HT1080 (cell line): ENCODE data around the gene THEM5. TPM values are rescaled to one million over a fixed set of nuclear protein-coding genes. Genes with fewer than 3 reads are reported as not detected.

ENCODE experiments used
- DNase-seq: peaks from one replicate; pipeline ENCODE4 v3.0.0-alpha.2; 2015; ENCODE audit warnings: low read depth
- small RNA-seq: library from RNA; depleted of rRNA; stranded (forward); fragments of <200 nt; gene quantifications from one replicate; pipeline ENCODE3, GENCODE V24; 2014
- total RNA-seq: library from RNA; depleted of rRNA; stranded (reverse); fragments of >200 nt; shearing (Covaris generic); gene quantifications from 2 replicates; pipeline ENCODE4 v1.2.3, GENCODE V29; 2014; rRNA removed

The THEM5 gene
- total RNA-seq, 1 experiment from 2014 or later, result not detected

DNA sequence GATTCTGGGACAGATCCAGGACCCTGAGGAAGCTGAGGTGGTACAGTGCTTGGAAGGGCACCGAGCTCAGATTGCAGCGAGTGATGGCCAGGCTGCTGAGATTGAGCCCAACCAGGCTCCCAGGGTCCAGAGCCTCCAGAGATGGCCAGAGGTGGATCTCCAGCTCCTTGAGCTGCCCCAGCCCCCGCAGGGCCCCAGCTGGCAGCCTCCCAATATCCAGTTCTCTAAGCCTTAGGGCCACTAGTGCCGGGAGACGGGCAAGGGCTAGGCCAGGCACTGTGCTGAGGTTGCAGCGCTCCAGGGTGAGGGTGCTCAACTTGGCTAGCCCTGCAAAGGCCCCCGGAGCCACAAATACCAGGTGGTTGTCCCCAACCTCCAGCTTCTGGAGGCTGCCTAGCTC is 51.7 kb downstream of the THEM5 start:
- no peak for DNase-seq

DNA sequence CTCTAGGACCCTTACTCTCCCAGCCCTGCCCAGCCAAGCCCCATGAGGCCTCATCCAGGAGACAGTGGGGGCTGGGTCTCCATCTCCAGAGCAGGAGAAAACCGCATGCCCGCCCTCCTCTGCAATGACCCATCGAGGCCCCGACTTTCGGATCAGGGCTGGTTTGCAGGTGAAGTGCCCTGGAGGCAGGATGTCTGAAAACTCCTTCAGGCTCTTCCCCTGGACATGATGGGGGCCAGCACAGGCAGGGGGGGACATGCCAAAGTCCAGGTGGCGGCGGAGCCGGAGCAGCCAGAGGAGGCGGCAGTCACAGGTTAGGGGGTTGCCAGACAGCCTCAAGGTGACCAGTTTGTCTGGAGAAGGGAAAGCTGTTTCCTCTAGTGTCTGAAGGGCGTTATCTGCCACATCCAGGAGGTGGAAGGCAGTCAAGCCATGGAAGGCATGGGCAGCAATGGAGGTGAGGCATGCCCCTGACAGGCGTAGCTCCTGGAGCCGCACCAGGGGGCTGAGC is 52.1 kb downstream of the THEM5 start:
- DNase-seq, result no peak

DNA sequence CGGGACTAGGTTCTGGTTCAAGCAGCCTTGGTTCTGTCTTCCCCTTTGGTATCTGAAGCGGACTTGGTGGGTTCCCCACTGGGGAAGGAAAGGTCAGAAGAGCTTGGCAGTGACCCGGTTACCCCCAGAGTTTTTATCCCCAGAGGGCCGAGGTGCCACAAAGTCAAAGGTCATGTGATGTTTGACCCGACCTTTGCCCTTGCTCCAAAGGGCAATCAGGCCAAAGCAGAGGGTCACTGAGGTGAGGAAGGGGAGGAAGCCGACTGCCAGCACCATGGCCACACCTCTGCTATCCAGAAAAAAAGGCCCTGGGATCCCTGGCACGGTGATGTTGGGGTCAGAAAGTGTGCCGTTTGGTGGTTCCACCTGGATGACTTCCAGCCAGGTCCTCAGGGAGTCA is 52.7 kb downstream of the THEM5 start:
- no peak for DNase-seq

DNA sequence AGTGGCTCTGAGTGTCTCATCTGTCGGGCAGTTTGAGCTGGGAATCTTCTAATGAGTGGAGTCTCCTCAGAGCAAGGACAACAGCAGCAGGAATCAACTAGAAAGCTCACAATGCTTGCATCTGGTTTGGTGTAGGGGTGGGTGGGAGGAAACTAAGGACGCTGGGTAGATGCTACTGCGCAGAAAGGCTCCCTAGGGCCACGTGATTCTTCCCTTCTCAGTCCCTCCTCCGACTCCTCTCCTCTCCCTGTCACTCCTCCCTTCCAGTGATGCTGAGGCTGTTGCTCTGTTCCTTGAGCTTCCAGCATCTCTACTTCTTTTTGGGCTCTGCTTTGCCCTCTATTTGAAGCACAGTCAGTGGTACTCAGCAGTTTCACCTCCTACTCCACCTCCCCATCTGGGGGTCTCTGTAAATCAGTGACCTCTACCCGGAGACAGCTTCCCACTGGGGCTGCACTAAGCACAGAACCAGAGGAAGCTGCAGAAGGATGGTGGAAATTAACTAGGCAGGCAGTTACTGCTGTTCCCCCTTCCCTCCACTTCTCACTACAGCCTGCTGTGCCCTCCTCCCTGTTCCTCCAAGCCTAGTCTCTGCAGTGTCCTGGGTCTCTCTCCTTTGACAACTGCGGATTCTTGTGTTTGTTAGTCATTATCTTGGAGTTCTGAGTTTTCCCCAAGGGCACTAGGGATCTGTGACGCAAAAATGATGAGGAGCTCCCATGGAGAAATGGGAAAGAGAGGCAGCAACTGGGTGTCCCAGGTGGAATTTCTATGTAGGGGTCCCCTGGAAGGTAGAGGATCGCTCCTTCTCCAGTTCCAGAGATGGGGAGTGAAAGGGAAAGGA is 54.1 kb downstream of the THEM5 start:
- DNase-seq, result no peak

DNA sequence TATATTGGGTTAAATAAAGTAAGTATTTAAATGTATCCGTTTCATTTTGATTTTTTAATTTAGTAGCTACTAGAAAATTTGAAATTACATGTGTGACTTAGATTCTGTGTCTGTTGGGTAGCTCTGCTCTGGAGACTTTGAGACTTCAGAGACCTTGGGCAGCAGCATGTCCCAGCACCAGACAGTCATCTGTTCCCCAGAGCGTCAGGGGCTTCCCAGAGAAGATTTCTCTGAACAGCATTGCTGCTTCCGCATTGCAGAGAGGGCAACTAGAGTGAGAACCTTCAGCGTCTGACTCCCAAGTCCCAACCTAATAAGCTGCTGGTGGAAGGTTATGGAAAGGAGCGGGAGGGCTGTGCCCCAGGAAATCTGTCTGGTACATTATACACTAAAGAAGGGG is 54.9 kb downstream of the THEM5 start:
- DNase-seq, result no peak

Small RNA genes within 50 kb of the gene (small RNA-seq; reads per million reads assigned to genes)
- gene RF00019, result not detected

Other genes starting within 250 kb of the THEM5 start
- gene SNX27, start 241.7 kb downstream of the THEM5 start, total RNA-seq, result 15.2 and 21.1 TPM in 2 replicates
- gene CELF3, start 136.9 kb downstream of the THEM5 start, total RNA-seq, result not detected in 2 replicates
- not detected in 2 replicates for gene RIIAD1, start 132.2 kb downstream of the THEM5 start, total RNA-seq
- gene MRPL9, start 90.2 kb downstream of the THEM5 start, total RNA-seq, result 112 and 136 TPM in 2 replicates
- 1.9 and 2.0 TPM in 2 replicates for gene TDRKH, start 63.2 kb downstream of the THEM5 start, total RNA-seq
- not detected in 2 replicates for gene LINGO4, start 48.3 kb downstream of the THEM5 start, total RNA-seq
- 0.03 TPM in 1 of 2 replicates, not detected in the other for gene RORC, start 21.9 kb downstream of the THEM5 start, total RNA-seq
- not detected in 2 replicates for gene C2CD4D, start 13.9 kb downstream of the THEM5 start, total RNA-seq
- 10.0 and 11.8 TPM in 2 replicates for gene THEM4, start 55.8 kb upstream of the THEM5 start, total RNA-seq
- 218 and 367 TPM in 2 replicates for gene S100A10, start 140.1 kb upstream of the THEM5 start, total RNA-seq
- gene S100A11, start 183.3 kb upstream of the THEM5 start, total RNA-seq, result 301 and 528 TPM in 2 replicates
- not detected in 2 replicates for gene TCHHL1, start 235.4 kb upstream of the THEM5 start, total RNA-seq